Right lobe of liver (tissue), 4 donors: ENCODE results near the gene RB1.

Source experiments
- POLR2A ChIP-seq: fragments of 450-650 bp; IDR thresholded peaks from one replicate; pipeline ENCODE4 v1.6.1; 2017; ENCODE audit warnings: antibody characterized with exemption, mild to moderate bottlenecking
- TF ChIP-seq, protein P1 (sequence below), 4 donors: fragments of 200-600 bp in 3 of 4; fragments of 450-650 bp in 1 of 4; IDR thresholded peaks; one replicate each; pipeline versions ENCODE4 v1.5.1 to v1.8.0; 2016 to 2022; ENCODE audit warnings: antibody characterized with exemption in 4 of 4, mild to moderate bottlenecking in 2 of 4
- donor health status: DM: no; HTN: no; CAD: no.
- donor health status: DM: no; HTN: no; CAD: no.
- donor health status: DM: no; HTN: yes; CAD: no.

DNA sequence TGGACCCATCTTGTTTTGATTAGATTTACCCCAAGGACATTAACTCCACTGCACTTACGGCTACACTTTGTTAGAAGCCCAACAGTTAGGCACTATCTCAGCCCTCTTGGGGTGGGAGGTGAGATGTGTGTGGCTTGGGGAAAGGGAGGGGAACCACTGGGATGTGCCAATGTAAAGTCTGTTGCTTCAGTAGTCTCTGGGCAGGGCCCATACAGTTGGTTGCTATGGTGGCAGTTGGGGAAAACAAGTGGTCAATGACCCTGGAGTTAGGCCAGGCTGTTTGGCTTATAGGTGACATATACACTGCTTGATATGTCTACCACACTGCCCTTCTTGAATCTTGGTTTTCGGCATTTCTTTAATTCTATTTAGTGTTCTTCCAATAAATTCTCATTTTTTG is 8.9 kb upstream of the RB1 start:
- TF ChIP-seq, protein P1, sequence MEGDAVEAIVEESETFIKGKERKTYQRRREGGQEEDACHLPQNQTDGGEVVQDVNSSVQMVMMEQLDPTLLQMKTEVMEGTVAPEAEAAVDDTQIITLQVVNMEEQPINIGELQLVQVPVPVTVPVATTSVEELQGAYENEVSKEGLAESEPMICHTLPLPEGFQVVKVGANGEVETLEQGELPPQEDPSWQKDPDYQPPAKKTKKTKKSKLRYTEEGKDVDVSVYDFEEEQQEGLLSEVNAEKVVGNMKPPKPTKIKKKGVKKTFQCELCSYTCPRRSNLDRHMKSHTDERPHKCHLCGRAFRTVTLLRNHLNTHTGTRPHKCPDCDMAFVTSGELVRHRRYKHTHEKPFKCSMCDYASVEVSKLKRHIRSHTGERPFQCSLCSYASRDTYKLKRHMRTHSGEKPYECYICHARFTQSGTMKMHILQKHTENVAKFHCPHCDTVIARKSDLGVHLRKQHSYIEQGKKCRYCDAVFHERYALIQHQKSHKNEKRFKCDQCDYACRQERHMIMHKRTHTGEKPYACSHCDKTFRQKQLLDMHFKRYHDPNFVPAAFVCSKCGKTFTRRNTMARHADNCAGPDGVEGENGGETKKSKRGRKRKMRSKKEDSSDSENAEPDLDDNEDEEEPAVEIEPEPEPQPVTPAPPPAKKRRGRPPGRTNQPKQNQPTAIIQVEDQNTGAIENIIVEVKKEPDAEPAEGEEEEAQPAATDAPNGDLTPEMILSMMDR (IDR thresholded peaks at IDR 0.05): no peak
- TF ChIP-seq POLR2A: no peak
